HCT116 (cell line): Measurements from ENCODE around the gene ZNG1B.
"Not testable (repeated sequence)": the region's sequence is repeated elsewhere in the genome, so short reads cannot be mapped to it uniquely, and the experiment has no call there.

ENCODE experiments used
- ATF3 ChIP-seq: IDR thresholded peaks from 2 replicates; pipeline ENCODE4 v1.6.1; 2012
- CTCF ChIP-seq, 3 experiments: fragments of 200-600 bp in 1 of 3; sonication (generic) in 1 of 3; IDR thresholded peaks in 2 of 3; conservative IDR thresholded peaks in 1 of 3; 2 replicates each; pipeline ENCODE4 v1.5.1; 2012 to 2017; ENCODE audit warnings: low read depth in 2 of 3, low read length in 2 of 3, antibody characterized with exemption in 1 of 3, borderline replicate concordance in 1 of 3, control low read depth in 1 of 3, mild to moderate bottlenecking in 1 of 3, mixed read lengths in 1 of 3, mixed run types in 1 of 3, moderate library complexity in 1 of 3; ENCODE audit not compliant: insufficient read depth in 1 of 3
- EGR1 ChIP-seq: IDR thresholded peaks from 2 replicates; pipeline ENCODE4 v1.6.1; 2012; ENCODE audit warnings: low read depth
- EZH2 ChIP-seq: fragments of 200-600 bp; sonication (generic); IDR thresholded peaks from 2 replicates; pipeline ENCODE4 v1.6.1; 2017; ENCODE audit warnings: antibody characterized with exemption, mixed run types
- FOSL1 ChIP-seq: IDR thresholded peaks from 2 replicates; pipeline ENCODE4 v1.6.1; 2012; ENCODE audit warnings: low read depth
- MAX ChIP-seq: IDR thresholded peaks from 2 replicates; pipeline ENCODE4 v1.6.1; 2012
- POLR2A ChIP-seq: IDR thresholded peaks from 2 replicates; pipeline ENCODE4 v1.7.0; 2011; ENCODE audit warnings: borderline replicate concordance; ENCODE audit not compliant: insufficient read depth, insufficient read length; ENCODE audit errors: extremely low read depth
- POLR2AphosphoS5 ChIP-seq: IDR thresholded peaks from 2 replicates; pipeline ENCODE4 v1.6.1; 2011; ENCODE audit warnings: mild to moderate bottlenecking, low read depth, low read length, moderate library complexity
- RAD21 ChIP-seq: IDR thresholded peaks from 2 replicates; pipeline ENCODE4 v1.6.1; 2012; ENCODE audit warnings: low read depth, mild to moderate bottlenecking
- YY1 ChIP-seq: IDR thresholded peaks from 2 replicates; pipeline ENCODE4 v1.6.1; 2011; ENCODE audit warnings: low read length, low read depth, moderate library complexity, mild to moderate bottlenecking; ENCODE audit not compliant: insufficient replicate concordance; ENCODE audit errors: extremely low read depth

GRCh38 chr2:113476688-113477368, 39.3 kb downstream of the ZNG1B start:
- not testable (repeated sequence) for TF ChIP-seq POLR2AphosphoS5; ATF3; CTCF (IDR thresholded peaks at IDR 0.05 in 2 of 3, conservative IDR thresholded peaks at IDR 0.05 in 1 of 3; ENCODE audit: borderline replicate concordance in 1 of 3, insufficient read depth in 1 of 3, low read depth in 2 of 3, low read length in 2 of 3); EGR1; MAX; POLR2A; RAD21; EZH2; FOSL1; YY1
